HG02642 (cell line): Measurements from ENCODE around the gene XYLT2.

ENCODE experiments used
- ATAC-seq: cut with Tn5 transposase; IDR thresholded peaks from one replicate; pipeline ENCODE4 v1.9.1; 2021; ENCODE audit warnings: mild to moderate bottlenecking; ENCODE audit not compliant: unreplicated experiment, poor library complexity

Gene XYLT2

GRCh38 chr17:50347117-50347893 is 1.4 kb downstream of the XYLT2 start:
- ATAC-seq = no peak

GRCh38 chr17:50347894-50348291 is 2.0 kb downstream of the XYLT2 start:
- no peak for ATAC-seq

- ATAC-seq = no peak
Measured at GRCh38 chr17:50348522-50349242, 2.8 kb downstream of the XYLT2 start.

- ATAC-seq = no peak
Measured at GRCh38 chr17:50349243-50349600, 3.3 kb downstream of the XYLT2 start.

- ATAC-seq = no peak
Measured at GRCh38 chr17:50350733-50351132, 4.8 kb downstream of the XYLT2 start.

- ATAC-seq = no peak
Measured at GRCh38 chr17:50352072-50352692, 6.3 kb downstream of the XYLT2 start.

- no peak for ATAC-seq
Measured at GRCh38 chr17:50352693-50353599, 7.0 kb downstream of the XYLT2 start.

GRCh38 chr17:50353600-50354195 is 7.8 kb downstream of the XYLT2 start:
- no peak for ATAC-seq

- ATAC-seq = no peak
Measured at GRCh38 chr17:50354198-50354597, 8.3 kb downstream of the XYLT2 start.

GRCh38 chr17:50354776-50355175 is 8.8 kb downstream of the XYLT2 start:
- ATAC-seq = no peak

GRCh38 chr17:50355336-50355700 is 9.4 kb downstream of the XYLT2 start:
- ATAC-seq = no peak

- no peak for ATAC-seq
Measured at GRCh38 chr17:50355701-50356341, 9.9 kb downstream of the XYLT2 start.

- no peak for ATAC-seq
Measured at GRCh38 chr17:50356418-50356817, 10.5 kb downstream of the XYLT2 start.

- ATAC-seq = no peak
Measured at GRCh38 chr17:50356892-50357510, 11.1 kb downstream of the XYLT2 start.

- no peak for ATAC-seq
Measured at GRCh38 chr17:50358177-50358576, 12.3 kb downstream of the XYLT2 start.

GRCh38 chr17:50359005-50359699 is 13.2 kb downstream of the XYLT2 start:
- no peak for ATAC-seq

GRCh38 chr17:50359998-50360461 is 14.1 kb downstream of the XYLT2 start:
- no peak for ATAC-seq

GRCh38 chr17:50360486-50361115 is 14.7 kb downstream of the XYLT2 start:
- ATAC-seq = no peak
